A673 (cell line): Measurements from ENCODE around the gene WWP2.

Experiments used
- EZH2 ChIP-seq: fragments of 200-600 bp; sonication (generic); IDR thresholded peaks from 2 replicates; pipeline ENCODE4 v1.6.1; 2017; ENCODE audit warnings: borderline replicate concordance, low read depth, mild to moderate bottlenecking, mixed read lengths, antibody characterized with exemption, low read length; ENCODE audit not compliant: poor library complexity, severe bottlenecking
- TF ChIP-seq, protein P1 (sequence below): fragments of 300-800, 200-600 bp; sonication (generic); conservative IDR thresholded peaks from 2 replicates; pipeline ENCODE4 v1.5.1; 2017; ENCODE audit warnings: low read depth, mild to moderate bottlenecking, antibody characterized with exemption, low read length, moderate library complexity, mixed read lengths

DNA sequence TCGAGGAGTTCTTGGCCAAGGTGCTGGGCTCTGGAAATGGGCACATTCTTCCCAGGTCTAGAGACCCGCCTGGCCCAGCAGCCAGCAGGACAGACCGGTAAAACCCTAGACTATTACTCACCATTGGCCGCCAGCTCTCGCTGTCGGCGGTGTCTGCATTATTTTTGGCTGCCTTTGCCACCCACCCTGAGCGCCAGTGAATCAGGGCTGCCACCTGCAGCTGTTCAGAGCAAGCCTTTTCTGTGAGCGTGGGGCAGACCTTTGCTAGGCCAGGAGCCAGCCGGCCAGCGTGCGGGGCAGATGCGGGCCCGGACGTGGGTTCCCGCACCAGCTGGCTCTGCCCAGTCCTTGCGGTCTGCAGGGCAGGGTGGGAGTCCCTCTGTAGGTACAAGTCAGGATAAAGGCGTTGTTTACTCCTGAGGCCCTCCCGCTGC, 173.2 kb downstream of the WWP2 start:
- TF ChIP-seq, protein P1, sequence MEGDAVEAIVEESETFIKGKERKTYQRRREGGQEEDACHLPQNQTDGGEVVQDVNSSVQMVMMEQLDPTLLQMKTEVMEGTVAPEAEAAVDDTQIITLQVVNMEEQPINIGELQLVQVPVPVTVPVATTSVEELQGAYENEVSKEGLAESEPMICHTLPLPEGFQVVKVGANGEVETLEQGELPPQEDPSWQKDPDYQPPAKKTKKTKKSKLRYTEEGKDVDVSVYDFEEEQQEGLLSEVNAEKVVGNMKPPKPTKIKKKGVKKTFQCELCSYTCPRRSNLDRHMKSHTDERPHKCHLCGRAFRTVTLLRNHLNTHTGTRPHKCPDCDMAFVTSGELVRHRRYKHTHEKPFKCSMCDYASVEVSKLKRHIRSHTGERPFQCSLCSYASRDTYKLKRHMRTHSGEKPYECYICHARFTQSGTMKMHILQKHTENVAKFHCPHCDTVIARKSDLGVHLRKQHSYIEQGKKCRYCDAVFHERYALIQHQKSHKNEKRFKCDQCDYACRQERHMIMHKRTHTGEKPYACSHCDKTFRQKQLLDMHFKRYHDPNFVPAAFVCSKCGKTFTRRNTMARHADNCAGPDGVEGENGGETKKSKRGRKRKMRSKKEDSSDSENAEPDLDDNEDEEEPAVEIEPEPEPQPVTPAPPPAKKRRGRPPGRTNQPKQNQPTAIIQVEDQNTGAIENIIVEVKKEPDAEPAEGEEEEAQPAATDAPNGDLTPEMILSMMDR: no peak
- TF ChIP-seq EZH2: no peak
